K562 (cell line): ENCODE results near the gene AMFR. TPM values are rescaled to one million over a fixed set of nuclear protein-coding genes. Genes with fewer than 3 reads are reported as not detected.

Experiments
- ELF1 ChIP-seq: fragments of 200-800 bp; sonication (Bioruptor generic); IDR thresholded peaks from 2 replicates; pipeline ENCODE4 v1.6.1; 2016; ENCODE audit warnings: missing genetic modification characterization, missing compliant biosample characterization
- HDAC3 ChIP-seq: fragments of 450-650 bp; IDR thresholded peaks from 2 replicates; pipeline ENCODE4 v1.6.1; 2018; ENCODE audit warnings: borderline replicate concordance, mild to moderate bottlenecking, moderate library complexity; ENCODE audit not compliant: partially characterized antibody
- HNRNPH1 ChIP-seq: fragments of 200-400 bp; formaldehyde crosslinking; optimal IDR thresholded peaks from 2 replicates; pipeline ENCODE3; 2017; ENCODE audit warnings: low read depth, mild to moderate bottlenecking, low read length, moderate library complexity
- MCM2 ChIP-seq: fragments of 450-650 bp; IDR thresholded peaks from 2 replicates; pipeline ENCODE4 v1.6.1; 2017; ENCODE audit warnings: low read depth, mild to moderate bottlenecking
- OTX1 ChIP-seq: fragments of 450-650 bp; formaldehyde crosslinking; IDR thresholded peaks from 2 replicates; pipeline ENCODE4 v1.4.0; 2022; ENCODE audit warnings: mild to moderate bottlenecking
- PATZ1 ChIP-seq: fragments of 250-450 bp; sonication (Bioruptor Pico); IDR thresholded peaks from 2 replicates; pipeline ENCODE4 v1.5.0; 2020; ENCODE audit warnings: mild to moderate bottlenecking, borderline replicate concordance
- POLR2B ChIP-seq: fragments of 450-650 bp; IDR thresholded peaks from 2 replicates; pipeline ENCODE4 v1.6.1; 2018; ENCODE audit warnings: low read depth; ENCODE audit not compliant: partially characterized antibody
- POLR3A ChIP-seq: IDR thresholded peaks from 2 replicates; pipeline ENCODE4 v1.6.1; 2011; ENCODE audit warnings: borderline replicate concordance, mild to moderate bottlenecking, moderate library complexity; ENCODE audit not compliant: insufficient read length, insufficient read depth; ENCODE audit errors: extremely low read depth
- RB1 ChIP-seq: fragments of 450-650 bp; IDR thresholded peaks from 2 replicates; pipeline ENCODE4 v1.6.1; 2017; ENCODE audit warnings: low read depth, mild to moderate bottlenecking
- RBFOX2 ChIP-seq: fragments of 200-400 bp; formaldehyde crosslinking; IDR thresholded peaks from 2 replicates; pipeline ENCODE4 v1.6.1; 2017; ENCODE audit warnings: low read depth, mild to moderate bottlenecking, low read length, moderate library complexity
- RBM15 ChIP-seq: fragments of 200-400 bp; formaldehyde crosslinking; IDR thresholded peaks from 2 replicates; pipeline ENCODE4 v1.6.1; 2018; ENCODE audit warnings: mild to moderate bottlenecking, low read length, moderate library complexity; ENCODE audit not compliant: insufficient read depth
- TCF7L2 ChIP-seq: fragments of 150-350 bp; IDR thresholded peaks from 2 replicates; pipeline ENCODE4 v1.6.1; 2016; ENCODE audit warnings: low read depth, mild to moderate bottlenecking, low read length, moderate library complexity
- XRCC4 ChIP-seq: IDR thresholded peaks from one replicate; pipeline ENCODE4 v1.6.1; 2011; ENCODE audit not compliant: insufficient read depth, insufficient read length; ENCODE audit errors: extremely low read depth
- ZFP30 ChIP-seq: fragments of 250-450 bp; sonication (Bioruptor Pico); IDR thresholded peaks from 2 replicates; pipeline ENCODE4 v1.8.0; 2022; ENCODE audit warnings: moderate library complexity, mild to moderate bottlenecking, inconsistent platforms, borderline replicate concordance
- ZFPM2 ChIP-seq: fragments of 250-450 bp; sonication (Bioruptor Pico); IDR thresholded peaks from 2 replicates; pipeline ENCODE4 v1.5.1; 2022; ENCODE audit warnings: mild to moderate bottlenecking
- ZMIZ1 ChIP-seq, 2 experiments: fragments of 150-350 bp in 1 of 2; IDR thresholded peaks; 2 replicates each; pipeline ENCODE4 v1.6.1; 2012 to 2016; ENCODE audit warnings: low read depth in 2 of 2, low read length in 2 of 2, mild to moderate bottlenecking in 1 of 2, moderate library complexity in 1 of 2
- ZNF586 ChIP-seq: fragments of 450-650 bp; formaldehyde crosslinking; conservative IDR thresholded peaks from 2 replicates; pipeline ENCODE4 v1.4.0; 2020; ENCODE audit warnings: mild to moderate bottlenecking, moderate library complexity
- ZZZ3 ChIP-seq: fragments of 450-650 bp; IDR thresholded peaks from 2 replicates; pipeline ENCODE4 v1.6.1; 2016; ENCODE audit warnings: antibody characterized with exemption, mild to moderate bottlenecking, moderate library complexity
- polyA plus RNA-seq, 8 experiments: library from polyadenylated mRNA; depleted of rRNA in 4 of 8; stranded (reverse) in 5 of 8; unstranded in 3 of 8; fragments of >200 nt; fragmentation: Nextera tagmentation in 2 of 8; fragmentation: Illumina TruSeq in 1 of 8; extraction: Ambion mirVana in 2 of 8; extraction: Trizol in 1 of 8; gene quantifications; 2 replicates each; pipeline versions ENCODE4 v1.2.1 to v1.2.3, GENCODE V29; 2011 to 2014; ENCODE audit warnings: inconsistent platforms in 1 of 8, missing spikeins in 1 of 8
- total RNA-seq, 7 experiments: library from RNA; depleted of rRNA in 6 of 7; stranded (reverse); fragments of >200 nt in 6 of 7; fragmentation: Illumina TruSeq in 2 of 7; extraction: Trizol in 2 of 7; gene quantifications; 2 replicates each; pipeline versions ENCODE4 v1.2.1 to v1.2.3, GENCODE V29; 2011 to 2021; ENCODE audit warnings: low replicate concordance in 1 of 7

AMFR gene
- total and polyA plus RNA-seq, 9 of the 15 experiments (the other 6 are each of a cell fraction or from before 2014, with no cell fraction given), result 15.6 to 113 (median 58.4) TPM

- 0 out of 4 replicates have a peak, but pooled peaks of 1 of the 2 experiments have one; percentile 19 for TF ChIP-seq ZMIZ1 (IDR thresholded peaks at IDR 0.05; ENCODE audit: low read depth in 2 of 2, low read length in 2 of 2)
- TF ChIP-seq HNRNPH1, result no peak
- TF ChIP-seq POLR3A, result no peak
- TF ChIP-seq RB1, result peak; percentile 58
- TF ChIP-seq PATZ1 (CRISPR knock-in tag), result no peak
- no peak for TF ChIP-seq TCF7L2
- no peak; the same call in 1 of the 2 replicates for TF ChIP-seq ELF1 (tag)
- no peak for TF ChIP-seq ZFPM2 (CRISPR knock-in tag)
- no peak for TF ChIP-seq ZNF586 (CRISPR knock-in tag)
- TF ChIP-seq XRCC4, result no peak
- no peak for TF ChIP-seq MCM2
- no peak for TF ChIP-seq HDAC3
- peak; percentile 91 for TF ChIP-seq RBFOX2
- TF ChIP-seq OTX1 (CRISPR knock-in tag), result peak; percentile 51; the same call in 1 of the 2 replicates
- TF ChIP-seq RBM15, result no peak
- peak; percentile 72 for TF ChIP-seq POLR2B
- no peak for TF ChIP-seq ZZZ3
- TF ChIP-seq ZFP30 (CRISPR knock-in tag), result no peak
Observed at GRCh38 chr16:56450986-56451752, 25.8 kb upstream of the AMFR start, which contains the start of the genes NUDT21 and OGFOD1 (continued).
